B cell (primary cell): ENCODE results near the gene LTBP2. TPM values are rescaled to one million over a fixed set of nuclear protein-coding genes. Genes with fewer than 3 reads are reported as not detected.

ENCODE experiments used
- ATAC-seq: fragments of 200-7000 bp; cut with Tn5 transposase; one replicate; pipeline ENCODE4 v1.10.0; 2021; ENCODE audit warnings: low read depth, mild to moderate bottlenecking, moderate number of reproducible peaks, moderate library complexity
- CTCF ChIA-PET: fragments of 350-600 bp; sonication (Branson Sonifier 250); formaldehyde crosslinking; loops from one replicate; lab custom pipeline; 2021; ENCODE audit warnings: antibody characterized with exemption, inconsistent platforms; lab: Charles Lee
- POLR2A ChIA-PET: fragments of 350-600 bp; sonication (Branson Sonifier 250); formaldehyde crosslinking; loops from one replicate; lab custom pipeline; 2021; ENCODE audit warnings: antibody characterized with exemption; lab: Charles Lee
- DNase-seq: peaks from one replicate; pipeline ENCODE4 v3.0.0; 2013
- H2AFZ ChIP-seq: 2 replicates; pipeline ENCODE4 v1.6.1; 2012; ENCODE audit warnings: mild to moderate bottlenecking, low read depth, low read length; ENCODE audit not compliant: insufficient read depth, poor library complexity, severe bottlenecking
- H3K27ac ChIP-seq, 2 donors: 1 replicate in 1 of 2; 2 replicates in 1 of 2; pipeline ENCODE4 v1.5.1; 2012 to 2013; ENCODE audit warnings: low read length in 2 of 2, mild to moderate bottlenecking in 2 of 2, moderate library complexity in 1 of 2
- H3K27me3 ChIP-seq, 4 experiments: fragments of 200-600 bp in 1 of 4; sonication (generic) in 1 of 4; replicated peaks in 1 of 4; 1 replicate in 2 of 4; 2 replicates in 2 of 4; pipeline versions ENCODE4 v1.6.1 to v1.7.0; 2013 to 2016; ENCODE audit warnings: low read length in 3 of 4, mild to moderate bottlenecking in 2 of 4, mixed read lengths in 1 of 4, moderate library complexity in 1 of 4; ENCODE audit not compliant: insufficient read depth in 4 of 4, control insufficient read depth in 3 of 4; ENCODE audit errors: control extremely low read depth in 1 of 4
- H3K36me3 ChIP-seq, 2 experiments: replicated peaks in 1 of 2; 1 replicate in 1 of 2; 2 replicates in 1 of 2; pipeline versions ENCODE4 v1.6.1 to v1.7.1; 2013; ENCODE audit warnings: low read length in 1 of 2; ENCODE audit not compliant: insufficient read depth in 2 of 2, control insufficient read depth in 1 of 2; ENCODE audit errors: control extremely low read depth in 1 of 2, extremely low read depth in 1 of 2
- H3K4me1 ChIP-seq, 2 donors: fragments of 200-600 bp in 1 of 2; sonication (generic) in 1 of 2; 1 replicate in 1 of 2; 2 replicates in 1 of 2; pipeline versions ENCODE4 v1.5.1 to v1.6.1; 2013 to 2017; ENCODE audit warnings: low read length in 2 of 2; ENCODE audit not compliant: control insufficient read depth in 2 of 2, insufficient read depth in 2 of 2
- H3K4me2 ChIP-seq: replicated peaks from 2 replicates; pipeline ENCODE3; 2012; ENCODE audit warnings: mild to moderate bottlenecking, low read depth, low read length; ENCODE audit not compliant: poor library complexity, severe bottlenecking
- H3K4me3 ChIP-seq, 5 experiments: fragments of 200-600 bp in 1 of 5; sonication (generic) in 1 of 5; 1 replicate in 3 of 5; 2 replicates in 2 of 5; pipeline versions ENCODE4 v1.5.1 to v1.7.0; 2011 to 2016; ENCODE audit warnings: low read length in 4 of 5, mild to moderate bottlenecking in 4 of 5, low read depth in 2 of 5, control low read depth in 1 of 5, moderate library complexity in 1 of 5; ENCODE audit not compliant: insufficient read depth in 1 of 5; ENCODE audit errors: control extremely low read depth in 1 of 5, extremely low read depth in 1 of 5
- H3K79me2 ChIP-seq: fragments of 200-600 bp; sonication (generic); one replicate; pipeline ENCODE4 v1.6.0; 2016; ENCODE audit warnings: low read length; ENCODE audit not compliant: control insufficient read depth, insufficient read depth
- H3K9ac ChIP-seq: fragments of 200-600 bp; sonication (generic); 2 replicates; pipeline ENCODE4 v1.6.1; 2017; ENCODE audit warnings: mild to moderate bottlenecking, low read length, moderate library complexity
- H3K9me3 ChIP-seq, 3 donors: one replicate each; pipeline versions ENCODE4 v1.6.1 to v1.7.1; 2013; ENCODE audit warnings: low read length in 2 of 3; ENCODE audit not compliant: control insufficient read depth in 2 of 3, insufficient read depth in 1 of 3; ENCODE audit errors: control extremely low read depth in 1 of 3
- H4K20me1 ChIP-seq: 2 replicates; pipeline ENCODE4 v1.6.0; 2012; ENCODE audit warnings: mild to moderate bottlenecking, low read length; ENCODE audit not compliant: insufficient read depth, control insufficient read depth, poor library complexity, severe bottlenecking
- H3K27ac Mint-ChIP-seq: one replicate; pipeline ENCODE4 v1.8.0; 2021; ENCODE audit warnings: mixed read lengths
- H3K27me3 Mint-ChIP-seq: one replicate; pipeline ENCODE4 v1.8.0; 2021; ENCODE audit warnings: mixed read lengths
- H3K4me1 Mint-ChIP-seq: one replicate; pipeline ENCODE4 v1.8.0; 2021; ENCODE audit warnings: mixed read lengths
- H3K4me3 Mint-ChIP-seq: one replicate; pipeline ENCODE4 v1.8.0; 2021; ENCODE audit warnings: mixed read lengths
- H3K9me3 Mint-ChIP-seq: one replicate; pipeline ENCODE4 v1.8.0; 2022; ENCODE audit warnings: mixed read lengths; ENCODE audit not compliant: insufficient read depth
- CTCF ChIP-seq: fragments of 200-600 bp; IDR thresholded peaks from one replicate; pipeline ENCODE4 v1.8.0; 2022; ENCODE audit warnings: antibody characterized with exemption, mild to moderate bottlenecking
- EZH2 ChIP-seq: IDR thresholded peaks from 2 replicates; pipeline ENCODE4 v1.6.1; 2012; ENCODE audit warnings: borderline replicate concordance, low read depth, mild to moderate bottlenecking, moderate library complexity, low read length; ENCODE audit not compliant: insufficient read depth, poor library complexity, severe bottlenecking
- WGBS: methylation state at CpG from one replicate; pipeline ENCODE4 v1.1.5; 2013; ENCODE audit warnings: missing lambda C conversion rate; ENCODE audit not compliant: insufficient coverage; 5-methylcytosine and 5-hydroxymethylcytosine counted together
- intact Hi-C: fragments of 100-400 bp; cut with micrococcal nuclease; formaldehyde crosslinking; loops from one replicate; pipeline ENCODE4 v1.10.0; 2022
- polyA plus RNA-seq: library from polyadenylated mRNA; depleted of rRNA; stranded (reverse); fragments of >200 nt; gene quantifications from 2 replicates; pipeline ENCODE4 v1.2.3, GENCODE V29; 2012
- total RNA-seq, 2 donors: library from RNA; stranded (reverse); fragments of 120-200 nt in 1 of 2; gene quantifications; 1 replicate in 1 of 2; 2 replicates in 1 of 2; pipeline versions ENCODE4 v1.2.3 to v1.2.4, GENCODE V29; 2013 to 2022

The LTBP2 gene
- total and polyA plus RNA-seq, 2 donors (not counting 1 experiment from before 2014, with no cell fraction given) = 0.12 to 0.22 TPM

GRCh38 chr14:74628418-74628817 is 16.4 kb upstream of the LTBP2 start:
- Mint-ChIP-seq H3K9me3 (no peaks in the 10 kb centered on the region), H3K27ac (no peak overlapping the region), H3K4me1 (peaks cover 2% of the 10 kb centered on the region), H3K4me3 (no peak overlapping the region), H3K27me3 (no peaks in the 10 kb centered on the region)
- no peak overlapping the region for H3K4me3 ChIP-seq
- H3K79me2 ChIP-seq = no peaks in the 10 kb centered on the region
- no peak for ATAC-seq
- no peak for DNase-seq
- CTCF ChIA-PET = interaction anchor here (0.5 to 1.8 kb wide), 5 partner anchors 9 to 352 kb away, joined by 3 to 8 read pairs (median 3); no protein-coding TSS in a partner anchor
- no peak overlapping the region for H2AFZ ChIP-seq
- H3K4me2 ChIP-seq = no peak overlapping the region
- no peak for TF ChIP-seq CTCF
- intact Hi-C loops = no loop called here
- peaks cover 0 to 3% (median under 1%) of the 10 kb centered on the region in 4 experiments for H3K27me3 ChIP-seq
- no peaks in the 10 kb centered on the region for H3K36me3 ChIP-seq
- peaks cover 0 to 3% (median 0%) of the 10 kb centered on the region in 3 donors for H3K9me3 ChIP-seq
- H3K27ac ChIP-seq = no peak overlapping the region
- no peaks in the 10 kb centered on the region for H4K20me1 ChIP-seq
- WGBS = 98% methylated on average over 5 of the region's 5 CpGs
- POLR2A ChIA-PET = no interaction called here
- no peak overlapping the region for H3K9ac ChIP-seq
- H3K4me1 ChIP-seq = peaks cover 0 to 5% of the 10 kb centered on the region in 2 donors

GRCh38 chr14:74627076-74627475 is 15.0 kb upstream of the LTBP2 start:
- H3K27me3 ChIP-seq = peaks cover 0 to 3% (median 0%) of the 10 kb centered on the region in 4 experiments
- H3K27me3 Mint-ChIP-seq = no peaks in the 10 kb centered on the region
- ATAC-seq = no peak
- no peak overlapping the region for H3K4me3 Mint-ChIP-seq
- ChIA-PET CTCF (interaction anchor here (1.5 to 1.8 kb wide), 2 partner anchors 12 to 18 kb away, joined by 3 to 8 read pairs; no protein-coding TSS in a partner anchor), POLR2A (no interaction called here)
- H4K20me1 ChIP-seq = no peaks in the 10 kb centered on the region
- WGBS = 33% methylated on average over 3 of the region's 8 CpGs
- H2AFZ ChIP-seq = no peak overlapping the region
- DNase-seq = no peak
- H3K27ac ChIP-seq = no peak overlapping the region
- H3K4me1 ChIP-seq = peaks cover 0 to 5% of the 10 kb centered on the region in 2 donors
- no peaks in the 10 kb centered on the region for H3K36me3 ChIP-seq
- H3K9me3 Mint-ChIP-seq = no peaks in the 10 kb centered on the region
- intact Hi-C loops = no loop called here
- no peak overlapping the region for H3K9ac ChIP-seq
- H3K4me2 ChIP-seq = no peak overlapping the region
- TF ChIP-seq EZH2 = no peak
- no peak for TF ChIP-seq CTCF
- peaks cover 2% of the 10 kb centered on the region for H3K4me1 Mint-ChIP-seq
- H3K4me3 ChIP-seq = no peak overlapping the region
- no peaks in the 10 kb centered on the region for H3K79me2 ChIP-seq
- H3K27ac Mint-ChIP-seq = no peak overlapping the region
- H3K9me3 ChIP-seq = peaks cover 0 to 3% (median 0%) of the 10 kb centered on the region in 3 donors
